ENCODE measurements around the gene SMG7. TPM values are rescaled to one million over a fixed set of nuclear protein-coding genes. Genes with fewer than 3 reads are reported as not detected.

SMG7 gene
- total RNA-seq, 3 donors from 2014 or later = 69.0 to 74.3 (median 70.3) TPM

DNA sequence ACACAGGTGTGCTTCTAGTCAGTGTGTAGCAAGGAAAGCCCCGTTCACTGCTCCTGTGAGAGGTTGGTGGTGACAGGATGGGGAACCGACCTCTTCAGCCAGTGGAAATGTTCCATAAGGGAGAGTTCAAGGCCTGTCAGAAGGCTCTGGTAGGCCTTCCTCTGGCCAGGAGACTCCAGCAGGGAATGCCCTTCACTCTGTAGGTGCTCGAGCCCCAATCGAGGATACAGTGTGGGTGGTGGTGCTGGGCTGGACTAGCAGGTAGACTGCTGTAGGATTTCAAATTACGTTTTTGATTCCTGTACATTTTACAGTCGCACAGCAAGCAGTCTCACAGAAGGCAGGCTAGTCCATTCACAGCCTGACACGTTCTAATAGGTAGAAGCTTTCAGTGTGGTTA lies 80.1 kb downstream of the SMG7 start:
- H3K36me3 Mint-ChIP-seq (ENCODE audit: insufficient read depth) = peaks cover 21% of the 10 kb centered on the region
- no peaks in the 10 kb centered on the region for H3K4me1 Mint-ChIP-seq (ENCODE audit: low read depth)
- DNase-seq (no peak), ATAC-seq (no peak)
- H3K4me3 Mint-ChIP-seq = no peak overlapping the region
- no peaks in the 10 kb centered on the region for H3K27me3 Mint-ChIP-seq (ENCODE audit: low read depth)
- H3K9me3 Mint-ChIP-seq = no peaks in the 10 kb centered on the region

DNA sequence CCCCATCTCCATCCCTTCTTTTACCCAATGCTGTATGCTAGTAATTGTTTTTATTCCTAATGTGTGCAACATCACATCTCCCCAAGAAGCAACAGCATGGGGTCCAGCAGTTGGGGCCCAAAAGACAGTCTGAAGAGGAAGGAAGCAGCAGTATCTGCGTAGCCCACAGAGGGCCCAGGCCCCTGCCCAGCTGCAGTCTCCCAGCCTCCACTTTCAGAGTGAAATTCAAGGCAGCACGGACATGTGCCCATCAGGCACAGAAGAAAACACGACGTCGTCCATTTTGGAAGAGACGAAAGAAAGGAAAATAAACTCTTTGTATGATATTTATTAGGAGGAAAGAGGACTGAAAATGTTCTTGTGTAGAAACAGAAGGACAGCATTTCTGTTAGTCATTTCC lies 80.6 kb downstream of the SMG7 start:
- Mint-ChIP-seq H3K36me3 (ENCODE audit: insufficient read depth) (peaks cover 19% of the 10 kb centered on the region), H3K9me3 (no peaks in the 10 kb centered on the region), H3K27me3 (ENCODE audit: low read depth) (no peaks in the 10 kb centered on the region), H3K4me3 (no peak overlapping the region), H3K4me1 (ENCODE audit: low read depth) (no peaks in the 10 kb centered on the region)
- no peak for DNase-seq
- no peak for ATAC-seq

- Mint-ChIP-seq H3K4me3 (no peak overlapping the region), H3K4me1 (ENCODE audit: low read depth) (no peaks in the 10 kb centered on the region), H3K9me3 (no peaks in the 10 kb centered on the region), H3K36me3 (ENCODE audit: insufficient read depth) (peaks cover 19% of the 10 kb centered on the region), H3K27me3 (ENCODE audit: low read depth) (no peaks in the 10 kb centered on the region)
- ATAC-seq (no peak), DNase-seq (no peak)
Observed at GRCh38 chr1:183553331-183553730, 81.0 kb downstream of the SMG7 start.

DNA sequence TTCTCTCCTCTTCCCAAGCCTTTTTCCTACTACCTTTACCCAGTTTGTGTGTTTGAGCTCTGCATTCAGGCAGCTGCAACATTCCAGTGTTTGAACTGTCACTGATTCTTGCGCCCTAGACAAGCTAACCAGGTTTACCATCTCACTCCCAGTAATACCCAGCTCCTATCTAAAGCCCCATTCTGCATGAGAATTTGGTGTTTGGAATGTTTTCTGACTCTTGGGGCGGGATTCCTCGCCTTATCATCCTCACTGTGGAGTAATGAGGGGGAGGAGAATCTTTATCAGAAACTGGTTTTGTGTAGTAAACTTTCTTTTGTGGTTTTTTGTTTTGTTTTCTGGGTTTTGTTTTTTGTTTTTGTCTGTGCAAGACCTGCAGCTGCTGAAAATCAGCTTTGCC lies 81.5 kb downstream of the SMG7 start:
- Mint-ChIP-seq H3K27me3 (ENCODE audit: low read depth) (no peaks in the 10 kb centered on the region), H3K4me1 (ENCODE audit: low read depth) (no peaks in the 10 kb centered on the region), H3K4me3 (no peak overlapping the region), H3K36me3 (ENCODE audit: insufficient read depth) (peaks cover 19% of the 10 kb centered on the region), H3K9me3 (no peaks in the 10 kb centered on the region)
- DNase-seq (no peak), ATAC-seq (no peak)

DNA sequence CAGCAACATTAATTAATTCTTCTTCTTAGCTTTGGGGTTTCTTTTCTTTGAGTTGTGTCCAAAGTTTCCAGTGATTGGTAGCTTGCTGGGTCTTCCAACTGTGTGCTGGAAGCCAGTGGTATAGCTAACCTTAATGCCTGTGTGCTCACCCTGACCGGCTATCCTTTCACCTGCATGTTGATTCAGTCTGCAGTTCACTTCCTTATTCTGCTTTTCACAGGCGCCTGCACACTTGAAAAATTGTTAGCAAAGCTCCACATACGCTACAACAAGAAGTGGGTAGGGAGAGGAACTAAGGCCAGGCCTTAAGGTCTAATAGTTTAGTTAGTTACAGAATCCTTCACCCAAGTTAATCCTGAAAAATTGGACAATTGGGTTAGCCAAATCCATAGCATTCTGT lies 82.3 kb downstream of the SMG7 start:
- no peaks in the 10 kb centered on the region for H3K27me3 Mint-ChIP-seq (ENCODE audit: low read depth)
- no peak for ATAC-seq
- no peaks in the 10 kb centered on the region for H3K9me3 Mint-ChIP-seq
- H3K4me1 Mint-ChIP-seq (ENCODE audit: low read depth) = no peaks in the 10 kb centered on the region
- H3K36me3 Mint-ChIP-seq (ENCODE audit: insufficient read depth) = peaks cover 19% of the 10 kb centered on the region
- no peak for DNase-seq
- H3K4me3 Mint-ChIP-seq = no peak overlapping the region

GRCh38 chr1:183559061-183559460 lies 86.8 kb downstream of the SMG7 start:
- DNase-seq = no peak
- Mint-ChIP-seq H3K27me3 (ENCODE audit: low read depth) (no peaks in the 10 kb centered on the region), H3K9me3 (no peaks in the 10 kb centered on the region), H3K4me3 (no peak overlapping the region), H3K4me1 (ENCODE audit: low read depth) (no peaks in the 10 kb centered on the region), H3K36me3 (ENCODE audit: insufficient read depth) (peaks cover 3% of the 10 kb centered on the region)
- no peak for ATAC-seq

DNA sequence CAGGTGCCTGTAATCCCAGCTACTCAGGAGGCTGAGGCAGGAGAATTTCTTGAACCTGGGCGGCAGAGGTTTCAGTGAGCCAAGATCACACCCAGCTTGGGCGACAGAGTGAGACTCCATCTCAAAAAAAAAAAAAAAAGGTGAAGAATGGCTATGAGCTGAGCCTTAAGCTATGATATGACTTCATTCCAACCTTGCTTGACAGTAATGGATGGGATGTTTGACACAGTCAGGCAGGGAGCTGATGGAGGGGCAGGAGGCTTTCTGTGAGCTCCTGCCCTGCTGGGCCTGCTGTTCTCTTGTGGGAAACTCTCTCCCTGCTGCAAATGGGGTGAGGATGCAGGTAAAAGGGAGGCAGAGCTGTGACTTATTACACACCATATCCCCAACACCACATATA lies 90.4 kb downstream of the SMG7 start:
- ATAC-seq (no peak), DNase-seq (no peak)
- Mint-ChIP-seq H3K4me1 (ENCODE audit: low read depth) (peaks cover 4% of the 10 kb centered on the region), H3K27me3 (ENCODE audit: low read depth) (no peaks in the 10 kb centered on the region), H3K4me3 (no peak overlapping the region), H3K9me3 (no peaks in the 10 kb centered on the region), H3K36me3 (ENCODE audit: insufficient read depth) (no peaks in the 10 kb centered on the region)

GRCh38 chr1:183565261-183565660 lies 93.0 kb downstream of the SMG7 start:
- Mint-ChIP-seq H3K4me3 (no peak overlapping the region), H3K9me3 (no peaks in the 10 kb centered on the region), H3K27me3 (ENCODE audit: low read depth) (no peaks in the 10 kb centered on the region), H3K36me3 (ENCODE audit: insufficient read depth) (no peaks in the 10 kb centered on the region), H3K4me1 (ENCODE audit: low read depth) (peaks cover 11% of the 10 kb centered on the region)
- DNase-seq = no peak
- no peak for ATAC-seq

DNA sequence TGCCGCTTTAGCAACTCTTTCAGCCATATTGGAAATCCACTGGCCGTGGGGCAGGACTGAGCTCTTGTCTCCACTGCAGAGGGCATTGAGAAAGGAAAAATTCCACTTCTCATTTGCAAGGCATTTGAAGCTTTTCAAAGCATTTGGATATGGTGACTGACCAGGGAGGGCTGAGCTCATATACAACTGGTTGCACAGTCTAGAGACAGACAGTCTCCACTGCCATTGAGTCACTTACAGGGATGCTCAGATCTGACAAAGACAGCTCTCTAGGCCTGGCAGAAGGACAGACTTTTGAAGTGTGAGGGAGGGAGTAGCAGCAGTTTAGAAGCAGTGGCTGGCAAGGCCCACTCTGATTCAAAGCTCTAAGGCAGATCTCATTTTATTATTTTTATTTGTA lies 93.7 kb downstream of the SMG7 start:
- no peaks in the 10 kb centered on the region for H3K9me3 Mint-ChIP-seq
- H3K4me1 Mint-ChIP-seq (ENCODE audit: low read depth) = peaks cover 11% of the 10 kb centered on the region
- no peak for ATAC-seq
- no peaks in the 10 kb centered on the region for H3K27me3 Mint-ChIP-seq (ENCODE audit: low read depth)
- H3K36me3 Mint-ChIP-seq (ENCODE audit: insufficient read depth) = no peaks in the 10 kb centered on the region
- no peak for DNase-seq
- no peak overlapping the region for H3K4me3 Mint-ChIP-seq

DNA sequence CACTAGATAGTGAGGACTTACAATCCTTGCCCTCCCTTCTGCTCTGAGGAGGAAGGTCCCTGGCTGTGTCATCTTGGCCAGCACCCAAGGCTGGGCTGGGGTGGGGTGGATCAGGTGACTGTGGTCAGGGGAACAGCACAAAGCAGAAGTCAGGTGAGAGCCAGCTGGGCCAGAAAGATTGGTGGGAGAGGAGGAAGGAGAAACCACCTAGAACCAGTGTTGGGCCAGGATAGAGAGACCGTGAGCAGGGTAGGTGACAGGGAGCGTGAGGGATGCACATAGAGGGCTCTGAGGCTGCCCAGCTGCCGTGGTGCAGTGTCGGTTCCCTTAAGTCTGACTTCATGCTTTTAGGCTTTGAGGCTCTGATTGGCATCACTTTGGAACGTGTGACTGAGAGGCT lies 95.3 kb downstream of the SMG7 start:
- Mint-ChIP-seq H3K9me3 (no peaks in the 10 kb centered on the region), H3K4me1 (ENCODE audit: low read depth) (peaks cover 11% of the 10 kb centered on the region), H3K4me3 (no peak overlapping the region), H3K36me3 (ENCODE audit: insufficient read depth) (no peaks in the 10 kb centered on the region), H3K27me3 (ENCODE audit: low read depth) (no peaks in the 10 kb centered on the region)
- DNase-seq (no peak), ATAC-seq (peak; percentile 23 to 25)

DNA sequence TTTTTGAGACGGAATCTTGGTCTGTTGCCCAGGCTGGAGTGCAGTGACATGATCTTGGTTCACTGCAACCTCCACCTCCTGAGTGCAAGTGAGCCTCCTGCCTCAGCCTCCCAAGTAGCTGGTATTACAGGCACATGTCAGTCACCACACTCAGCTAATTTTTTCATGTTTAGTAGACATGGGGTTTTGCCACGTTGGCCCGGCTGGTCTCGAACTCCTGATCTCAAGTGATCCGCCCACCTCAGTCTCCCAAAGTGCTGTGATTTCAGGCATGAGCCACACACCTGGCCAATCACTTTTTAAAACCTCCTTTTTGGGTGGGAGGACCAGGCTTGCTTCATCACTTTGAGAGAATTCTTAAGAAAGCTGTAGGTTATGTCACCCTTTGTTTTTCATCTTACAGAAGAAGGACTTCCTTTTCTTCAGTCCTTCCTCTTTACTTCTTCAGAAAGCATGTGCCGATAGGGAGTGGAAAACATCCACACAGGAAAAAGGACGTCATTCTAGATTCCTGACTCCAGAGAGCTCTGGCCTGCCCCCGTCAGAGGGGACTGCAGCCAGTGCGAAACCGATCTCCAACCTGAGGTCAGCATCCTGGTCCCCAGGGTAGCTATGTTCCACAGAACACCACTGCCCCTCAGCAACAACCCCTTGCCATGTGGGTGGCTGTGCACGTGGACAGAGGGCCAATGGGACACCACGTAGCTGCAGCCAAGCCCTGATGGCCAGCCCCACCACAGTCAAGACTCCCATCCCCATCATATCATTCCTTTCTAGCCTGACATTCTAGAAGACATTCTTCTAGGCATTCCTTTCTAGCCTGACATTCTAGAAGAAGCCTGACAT lies 96.1 kb downstream of the SMG7 start:
- DNase-seq = no peak
- H3K27me3 Mint-ChIP-seq (ENCODE audit: low read depth) = no peaks in the 10 kb centered on the region

GRCh38 chr1:183569141-183569540 lies 96.8 kb downstream of the SMG7 start:
- Mint-ChIP-seq H3K36me3 (ENCODE audit: insufficient read depth) (no peaks in the 10 kb centered on the region), H3K4me1 (ENCODE audit: low read depth) (peaks cover 11% of the 10 kb centered on the region), H3K27me3 (ENCODE audit: low read depth) (no peaks in the 10 kb centered on the region), H3K9me3 (no peaks in the 10 kb centered on the region), H3K4me3 (no peak overlapping the region)
- DNase-seq = no peak
- ATAC-seq = peak; percentile 72 to 77

More for the DNA sequence above, 96.1 kb downstream of the SMG7 start:
- H3K9me3 Mint-ChIP-seq = no peaks in the 10 kb centered on the region
- H3K4me1 Mint-ChIP-seq (ENCODE audit: low read depth) = peaks cover 11% of the 10 kb centered on the region
- H3K4me3 Mint-ChIP-seq = no peak overlapping the region
- H3K36me3 Mint-ChIP-seq (ENCODE audit: insufficient read depth) = no peaks in the 10 kb centered on the region
- ATAC-seq = no peak

DNA sequence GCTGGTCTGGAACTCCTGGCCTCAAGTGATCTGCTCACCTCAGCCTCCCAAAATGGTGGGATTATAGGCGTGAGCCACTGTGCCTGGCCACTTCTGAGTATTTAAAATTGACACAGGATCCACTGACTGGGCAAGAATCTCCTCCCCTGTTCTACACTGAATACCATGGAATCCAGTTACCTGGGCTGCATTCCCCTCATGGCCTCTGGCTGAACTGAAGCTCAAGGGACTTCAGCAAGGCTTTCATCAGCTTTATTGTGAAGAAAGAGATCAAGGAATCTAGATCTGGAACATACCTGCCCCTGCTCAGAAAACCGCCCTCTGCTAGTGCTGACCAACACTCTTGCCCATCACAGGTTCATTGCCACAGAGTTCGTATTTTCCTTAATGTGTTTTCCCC lies 97.5 kb downstream of the SMG7 start:
- Mint-ChIP-seq H3K36me3 (ENCODE audit: insufficient read depth) (no peaks in the 10 kb centered on the region), H3K27me3 (ENCODE audit: low read depth) (no peaks in the 10 kb centered on the region), H3K9me3 (no peaks in the 10 kb centered on the region), H3K4me3 (no peak overlapping the region), H3K4me1 (ENCODE audit: low read depth) (peaks cover 11% of the 10 kb centered on the region)
- DNase-seq = no peak
- ATAC-seq = no peak

DNA sequence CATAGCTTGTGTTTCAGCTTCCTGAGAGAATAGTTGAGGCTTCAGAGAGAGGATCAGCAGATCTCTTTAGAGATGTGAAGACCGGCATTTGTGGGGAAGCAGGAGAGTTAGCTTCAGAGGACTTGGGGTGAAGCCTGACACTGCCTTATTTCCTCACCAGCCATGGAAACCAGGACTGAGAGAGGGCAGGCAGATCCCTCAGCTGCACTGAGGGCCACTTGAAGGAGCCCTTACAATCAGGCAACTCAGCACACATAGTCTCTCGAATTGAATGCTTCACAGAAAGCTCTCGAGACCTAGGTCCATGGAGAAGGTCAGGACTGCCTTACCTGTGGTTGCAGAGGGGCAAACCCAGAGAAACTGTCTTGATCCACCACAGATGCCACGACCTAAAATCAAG lies 98.2 kb downstream of the SMG7 start:
- Mint-ChIP-seq H3K4me1 (ENCODE audit: low read depth) (peaks cover 11% of the 10 kb centered on the region), H3K9me3 (no peaks in the 10 kb centered on the region), H3K36me3 (ENCODE audit: insufficient read depth) (no peaks in the 10 kb centered on the region), H3K27me3 (ENCODE audit: low read depth) (no peaks in the 10 kb centered on the region), H3K4me3 (no peak overlapping the region)
- ATAC-seq (no peak), DNase-seq (no peak)

- no peaks in the 10 kb centered on the region for H3K9me3 Mint-ChIP-seq
- no peak overlapping the region for H3K4me3 Mint-ChIP-seq
- H3K27me3 Mint-ChIP-seq (ENCODE audit: low read depth) = no peaks in the 10 kb centered on the region
- H3K4me1 Mint-ChIP-seq (ENCODE audit: low read depth) = peaks cover 11% of the 10 kb centered on the region
- DNase-seq = no peak
- no peak for ATAC-seq
- no peaks in the 10 kb centered on the region for H3K36me3 Mint-ChIP-seq (ENCODE audit: insufficient read depth)
Observed at GRCh38 chr1:183571678-183572268, 99.5 kb downstream of the SMG7 start.
